Osteocyte (in vitro differentiated cells): ENCODE measurements around the gene NUP205. TPM values are rescaled to one million over a fixed set of nuclear protein-coding genes. Genes with fewer than 3 reads are reported as not detected.
A peak's percentile ranks its signal among the peaks of the same experiment; 100 is the strongest.

ENCODE experiments used
- DNase-seq: peaks from one replicate; pipeline ENCODE4 v3.0.0; 2021; ENCODE audit warnings: mixed read lengths; ENCODE audit not compliant: unreplicated experiment; ENCODE audit errors: extremely low spot score
- H3K27ac Mint-ChIP-seq: one replicate; pipeline ENCODE4 v1.8.0; 2021; ENCODE audit warnings: mild to moderate bottlenecking, mixed read lengths; ENCODE audit not compliant: unreplicated experiment
- H3K27me3 Mint-ChIP-seq: one replicate; pipeline ENCODE4 v1.8.0; 2021; ENCODE audit warnings: mixed read lengths; ENCODE audit not compliant: unreplicated experiment
- H3K36me3 Mint-ChIP-seq: one replicate; pipeline ENCODE4 v1.8.0; 2021; ENCODE audit warnings: mixed read lengths; ENCODE audit not compliant: unreplicated experiment
- H3K4me1 Mint-ChIP-seq: one replicate; pipeline ENCODE4 v1.8.0; 2021; ENCODE audit warnings: mixed read lengths; ENCODE audit not compliant: unreplicated experiment
- H3K4me3 Mint-ChIP-seq: one replicate; pipeline ENCODE4 v1.8.0; 2021; ENCODE audit warnings: mild to moderate bottlenecking, moderate library complexity, mixed read lengths; ENCODE audit not compliant: unreplicated experiment
- H3K9me3 Mint-ChIP-seq: one replicate; pipeline ENCODE4 v1.8.0; 2021; ENCODE audit warnings: mixed read lengths; ENCODE audit not compliant: unreplicated experiment
- long read RNA-seq: library from polyadenylated mRNA; unstranded; transcript quantifications from one replicate; pipeline ENCODE4 v2.0.0, GENCODE V29; 2021
- total RNA-seq: library from RNA; stranded (reverse); gene quantifications from 2 replicates; pipeline ENCODE4 v1.2.1, GENCODE V29; 2021
- TF ChIP-seq, protein P1 (sequence below): fragments of 200-600 bp; sonication (generic); IDR thresholded peaks from 2 replicates; pipeline ENCODE4 v1.5.0; 2021; ENCODE audit warnings: antibody characterized with exemption, mild to moderate bottlenecking, moderate library complexity

The NUP205 gene, protein sequence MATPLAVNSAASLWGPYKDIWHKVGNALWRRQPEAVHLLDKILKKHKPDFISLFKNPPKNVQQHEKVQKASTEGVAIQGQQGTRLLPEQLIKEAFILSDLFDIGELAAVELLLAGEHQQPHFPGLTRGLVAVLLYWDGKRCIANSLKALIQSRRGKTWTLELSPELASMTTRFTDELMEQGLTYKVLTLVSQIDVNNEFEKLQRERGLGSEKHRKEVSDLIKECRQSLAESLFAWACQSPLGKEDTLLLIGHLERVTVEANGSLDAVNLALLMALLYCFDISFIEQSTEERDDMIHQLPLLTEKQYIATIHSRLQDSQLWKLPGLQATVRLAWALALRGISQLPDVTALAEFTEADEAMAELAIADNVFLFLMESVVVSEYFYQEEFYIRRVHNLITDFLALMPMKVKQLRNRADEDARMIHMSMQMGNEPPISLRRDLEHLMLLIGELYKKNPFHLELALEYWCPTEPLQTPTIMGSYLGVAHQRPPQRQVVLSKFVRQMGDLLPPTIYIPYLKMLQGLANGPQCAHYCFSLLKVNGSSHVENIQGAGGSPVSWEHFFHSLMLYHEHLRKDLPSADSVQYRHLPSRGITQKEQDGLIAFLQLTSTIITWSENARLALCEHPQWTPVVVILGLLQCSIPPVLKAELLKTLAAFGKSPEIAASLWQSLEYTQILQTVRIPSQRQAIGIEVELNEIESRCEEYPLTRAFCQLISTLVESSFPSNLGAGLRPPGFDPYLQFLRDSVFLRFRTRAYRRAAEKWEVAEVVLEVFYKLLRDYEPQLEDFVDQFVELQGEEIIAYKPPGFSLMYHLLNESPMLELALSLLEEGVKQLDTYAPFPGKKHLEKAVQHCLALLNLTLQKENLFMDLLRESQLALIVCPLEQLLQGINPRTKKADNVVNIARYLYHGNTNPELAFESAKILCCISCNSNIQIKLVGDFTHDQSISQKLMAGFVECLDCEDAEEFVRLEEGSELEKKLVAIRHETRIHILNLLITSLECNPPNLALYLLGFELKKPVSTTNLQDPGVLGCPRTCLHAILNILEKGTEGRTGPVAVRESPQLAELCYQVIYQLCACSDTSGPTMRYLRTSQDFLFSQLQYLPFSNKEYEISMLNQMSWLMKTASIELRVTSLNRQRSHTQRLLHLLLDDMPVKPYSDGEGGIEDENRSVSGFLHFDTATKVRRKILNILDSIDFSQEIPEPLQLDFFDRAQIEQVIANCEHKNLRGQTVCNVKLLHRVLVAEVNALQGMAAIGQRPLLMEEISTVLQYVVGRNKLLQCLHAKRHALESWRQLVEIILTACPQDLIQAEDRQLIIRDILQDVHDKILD (N-terminal part only)
- total RNA-seq = 31.0 and 31.2 TPM in 2 replicates
- long read RNA-seq, partial matches to known transcripts = 23 of 24 reads
- long read RNA-seq, other reads (novel, unspliced or antisense) = 1 of 24 reads

DNA sequence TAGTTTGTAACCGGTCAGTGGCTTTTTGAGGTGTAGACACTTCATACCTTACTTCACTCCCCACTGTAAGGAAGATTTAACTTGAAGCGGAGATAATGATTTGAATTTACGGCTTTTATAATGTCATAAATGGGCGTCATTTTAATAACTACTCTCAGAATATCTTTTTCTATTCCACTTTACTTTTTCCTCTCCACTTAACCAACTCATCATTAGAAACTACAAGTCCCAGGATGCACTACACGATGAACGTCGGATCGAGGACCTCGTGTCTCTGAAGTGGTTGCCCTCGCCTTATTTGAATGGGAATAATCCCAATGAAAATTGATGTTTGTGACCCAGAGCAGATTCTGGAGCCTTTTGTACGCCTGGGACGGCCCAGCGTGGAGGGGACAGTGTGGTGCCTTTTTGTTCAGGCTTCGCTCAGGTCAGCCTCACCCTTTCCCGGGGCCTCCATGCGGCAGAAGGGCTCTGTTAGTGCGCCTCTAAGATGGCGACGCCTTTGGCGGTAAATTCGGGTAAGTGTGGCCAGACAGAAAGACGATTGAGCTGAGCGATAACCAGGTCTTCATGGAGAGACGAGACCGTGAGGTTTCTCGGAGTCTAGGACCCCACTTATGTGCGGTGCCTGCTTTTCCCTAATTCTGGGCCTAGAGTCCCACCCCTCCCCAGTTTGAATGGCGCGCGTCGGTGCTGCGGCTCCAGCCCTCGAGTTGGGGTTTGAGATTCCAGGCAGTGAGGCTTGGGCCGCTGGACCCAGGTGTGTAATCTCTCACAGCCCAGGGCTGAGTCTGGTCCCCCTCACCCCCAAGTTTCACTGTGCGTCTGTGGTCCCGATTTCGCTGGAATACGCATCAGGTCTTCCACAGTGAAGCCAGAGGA lies at the start of gene NUP205:
NUP205 (plus strand) TSS at position 463 of the 882 bp plus-strand sequence; CDS start at position 491, 28 bp downstream.
- Mint-ChIP-seq H3K4me3 (no peak within 1 kb of the TSS), H3K27ac (no peak within 1 kb of the TSS), H3K9me3 (no peaks in the 10 kb centered on the region), H3K36me3 (no peaks in the 10 kb centered on the region), H3K4me1 (peaks cover 4% of the 10 kb centered on the region), H3K27me3 (peaks cover 4% of the 10 kb centered on the region)
- TF ChIP-seq, protein P1, sequence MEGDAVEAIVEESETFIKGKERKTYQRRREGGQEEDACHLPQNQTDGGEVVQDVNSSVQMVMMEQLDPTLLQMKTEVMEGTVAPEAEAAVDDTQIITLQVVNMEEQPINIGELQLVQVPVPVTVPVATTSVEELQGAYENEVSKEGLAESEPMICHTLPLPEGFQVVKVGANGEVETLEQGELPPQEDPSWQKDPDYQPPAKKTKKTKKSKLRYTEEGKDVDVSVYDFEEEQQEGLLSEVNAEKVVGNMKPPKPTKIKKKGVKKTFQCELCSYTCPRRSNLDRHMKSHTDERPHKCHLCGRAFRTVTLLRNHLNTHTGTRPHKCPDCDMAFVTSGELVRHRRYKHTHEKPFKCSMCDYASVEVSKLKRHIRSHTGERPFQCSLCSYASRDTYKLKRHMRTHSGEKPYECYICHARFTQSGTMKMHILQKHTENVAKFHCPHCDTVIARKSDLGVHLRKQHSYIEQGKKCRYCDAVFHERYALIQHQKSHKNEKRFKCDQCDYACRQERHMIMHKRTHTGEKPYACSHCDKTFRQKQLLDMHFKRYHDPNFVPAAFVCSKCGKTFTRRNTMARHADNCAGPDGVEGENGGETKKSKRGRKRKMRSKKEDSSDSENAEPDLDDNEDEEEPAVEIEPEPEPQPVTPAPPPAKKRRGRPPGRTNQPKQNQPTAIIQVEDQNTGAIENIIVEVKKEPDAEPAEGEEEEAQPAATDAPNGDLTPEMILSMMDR = no peak
- DNase-seq = peak; percentile 88

DNA sequence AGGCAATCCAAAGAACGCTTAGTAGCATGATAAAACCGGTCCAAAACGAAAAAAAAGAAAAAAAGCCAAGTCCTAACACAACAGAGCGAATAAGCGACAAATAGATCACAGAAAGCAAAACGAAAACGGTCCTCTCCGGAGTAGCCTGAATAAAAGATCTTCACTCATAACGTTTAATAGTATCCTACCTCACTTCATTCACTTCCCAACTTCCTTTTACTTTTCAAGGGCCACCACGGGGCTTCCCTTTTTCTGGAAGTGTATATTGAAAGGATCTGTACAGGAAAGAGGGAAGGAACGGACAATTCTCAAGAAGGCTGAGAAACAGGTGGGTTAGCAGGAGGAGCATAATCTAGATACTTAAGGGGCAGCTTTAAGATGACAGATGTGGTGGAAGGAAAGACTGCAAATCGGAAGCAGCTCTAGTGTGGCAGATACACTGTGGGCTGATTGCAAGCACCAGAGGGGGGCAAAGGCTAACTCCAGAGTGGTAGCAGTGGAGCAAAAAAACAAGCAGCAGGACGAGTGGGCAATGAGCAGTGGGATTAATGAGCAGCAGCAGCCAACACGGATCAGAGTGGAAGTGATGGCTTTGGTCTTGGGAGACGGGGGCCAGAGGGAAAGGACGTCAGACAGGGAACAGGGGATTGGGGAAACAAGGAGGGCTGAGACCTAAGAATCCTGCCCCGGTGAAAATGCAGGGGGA lies 48.7 kb upstream of the NUP205 start:
- peak; percentile 72 for DNase-seq
- Mint-ChIP-seq H3K4me3 (no peak overlapping the region), H3K4me1 (peaks cover 18% of the 10 kb centered on the region), H3K27me3 (no peaks in the 10 kb centered on the region), H3K27ac (no peak overlapping the region), H3K36me3 (no peaks in the 10 kb centered on the region), H3K9me3 (no peaks in the 10 kb centered on the region)
- TF ChIP-seq, protein P1 = no peak

DNA sequence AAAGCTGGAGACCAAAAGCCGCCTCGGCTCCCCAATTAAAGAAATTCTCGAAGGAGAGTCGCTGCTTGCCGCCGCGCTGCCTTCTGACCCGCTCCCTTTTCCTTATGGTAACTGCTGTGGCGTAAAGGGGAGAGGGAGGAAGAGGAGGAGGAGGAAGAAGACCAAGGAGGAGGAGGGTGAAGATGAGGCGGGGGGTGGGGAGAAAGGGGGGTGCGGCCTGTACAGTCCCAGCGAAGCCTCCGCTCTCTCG lies 48.2 kb upstream of the NUP205 start:
- peaks cover 18% of the 10 kb centered on the region for H3K4me1 Mint-ChIP-seq
- no peaks in the 10 kb centered on the region for H3K27me3 Mint-ChIP-seq
- no peaks in the 10 kb centered on the region for H3K9me3 Mint-ChIP-seq
- H3K36me3 Mint-ChIP-seq = no peaks in the 10 kb centered on the region
- DNase-seq = no peak
- H3K27ac Mint-ChIP-seq = no peak overlapping the region
- H3K4me3 Mint-ChIP-seq = no peak overlapping the region
- TF ChIP-seq, protein P1 = no peak

DNA sequence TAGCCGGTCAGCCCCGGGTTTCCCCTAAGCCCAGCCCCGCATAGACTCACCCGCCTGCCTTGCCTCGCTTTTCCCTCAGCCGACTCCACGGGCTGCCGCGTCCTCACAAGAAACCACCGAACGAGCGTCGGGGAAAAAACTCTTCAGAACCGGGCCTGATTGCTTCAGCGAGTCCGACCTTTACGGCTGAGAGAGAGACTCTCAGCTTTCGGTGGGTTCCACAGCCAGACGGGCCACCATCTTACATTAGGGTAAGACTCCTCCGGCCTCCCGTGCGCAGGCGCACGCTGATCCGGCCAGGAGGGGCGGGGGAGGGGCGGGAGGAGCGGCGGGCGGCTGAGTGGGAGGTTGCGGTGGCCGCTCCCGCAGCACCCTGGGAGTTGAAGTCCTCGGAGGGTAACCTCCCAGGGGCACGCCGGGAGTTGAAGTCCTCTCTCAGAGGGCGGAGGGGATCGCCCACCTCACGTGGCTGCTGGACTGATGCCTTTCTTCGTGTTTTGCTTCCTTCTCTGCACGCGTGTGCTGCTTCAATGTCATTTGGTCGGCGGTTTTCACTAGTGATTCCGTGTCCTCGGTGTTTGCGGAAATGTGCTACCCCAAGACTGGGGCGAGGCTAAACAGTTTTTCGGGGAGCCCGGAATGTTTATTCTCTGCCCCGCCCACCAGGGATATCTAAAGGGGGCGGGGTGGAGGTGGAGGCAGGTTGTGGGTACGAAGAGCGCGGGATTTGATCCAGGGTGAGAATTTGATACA lies 47.7 kb upstream of the NUP205 start, which contains the start of gene CNOT4:
CNOT4 (minus strand) TSS at position 264 of the 753 bp plus-strand sequence. CDS start 71,771 bp downstream, outside the sequence.
- no peak within 1 kb of the TSS for H3K27ac Mint-ChIP-seq
- H3K4me3 Mint-ChIP-seq = no peak within 1 kb of the TSS
- no peaks in the 10 kb centered on the region for H3K27me3 Mint-ChIP-seq
- peaks cover 18% of the 10 kb centered on the region for H3K4me1 Mint-ChIP-seq
- no peaks in the 10 kb centered on the region for H3K36me3 Mint-ChIP-seq
- DNase-seq = peak; percentile 98
- no peaks in the 10 kb centered on the region for H3K9me3 Mint-ChIP-seq
- TF ChIP-seq, protein P1 = no peak
